Cardiac fibroblast (primary cell): Measurements from ENCODE around the gene RAP1GAP2.
"Not testable (repeated sequence)": the region's sequence is repeated elsewhere in the genome, so short reads cannot be mapped to it uniquely, and the experiment has no call there.

Experiments
- DNase-seq, 2 donors: peaks; one replicate each; pipeline versions ENCODE4 v3.0.0 to v3.0.0-alpha.2; 2010; ENCODE audit warnings: low read depth in 2 of 2
- H3K4me3 ChIP-seq, 2 donors: replicated peaks in 1 of 2; 1 replicate in 1 of 2; 2 replicates in 1 of 2; pipeline ENCODE4 v1.5.1; 2011; ENCODE audit warnings: low read depth in 2 of 2, low read length in 2 of 2, mild to moderate bottlenecking in 2 of 2, moderate library complexity in 1 of 2
- CTCF ChIP-seq: IDR thresholded peaks from one replicate; pipeline ENCODE4 v1.5.1; 2011; ENCODE audit warnings: low read depth, mild to moderate bottlenecking, low read length, inconsistent platforms

Gene RAP1GAP2

DNA sequence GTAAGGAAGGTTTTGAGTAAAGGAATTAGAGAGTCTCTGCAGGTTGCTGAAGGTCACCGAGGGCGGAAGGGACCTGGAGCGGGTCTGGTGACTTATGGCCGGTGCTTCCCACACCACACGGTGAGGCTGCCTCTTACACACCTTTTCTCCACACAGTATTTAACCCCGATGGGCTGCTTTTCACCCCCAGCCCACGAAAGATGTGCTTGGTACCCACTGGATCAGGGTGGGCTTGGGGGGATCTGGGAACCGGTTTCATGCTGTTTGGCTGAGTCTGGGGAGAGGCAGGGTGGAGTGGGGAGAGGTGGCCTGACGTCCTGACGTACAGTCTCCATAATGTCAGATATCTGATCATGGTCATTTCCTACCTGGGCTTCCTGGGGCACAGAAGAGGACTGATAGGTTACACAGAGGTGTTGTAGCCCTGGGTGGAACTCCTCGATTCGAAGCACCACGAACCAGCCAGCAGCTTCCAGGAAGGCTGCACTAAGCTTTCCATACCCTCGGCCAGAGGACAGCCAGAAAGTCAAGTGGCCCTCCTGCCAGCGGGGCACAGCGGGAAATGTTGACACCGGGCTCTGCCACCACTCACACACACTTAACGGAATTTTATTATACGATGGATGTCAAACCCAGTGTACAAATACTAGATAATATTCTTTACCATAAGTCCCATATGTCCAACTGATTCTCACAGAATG is 233.1 kb downstream of the RAP1GAP2 start:
- no peak for TF ChIP-seq CTCF
- no peak overlapping the region for H3K4me3 ChIP-seq
- DNase-seq: no peak

DNA sequence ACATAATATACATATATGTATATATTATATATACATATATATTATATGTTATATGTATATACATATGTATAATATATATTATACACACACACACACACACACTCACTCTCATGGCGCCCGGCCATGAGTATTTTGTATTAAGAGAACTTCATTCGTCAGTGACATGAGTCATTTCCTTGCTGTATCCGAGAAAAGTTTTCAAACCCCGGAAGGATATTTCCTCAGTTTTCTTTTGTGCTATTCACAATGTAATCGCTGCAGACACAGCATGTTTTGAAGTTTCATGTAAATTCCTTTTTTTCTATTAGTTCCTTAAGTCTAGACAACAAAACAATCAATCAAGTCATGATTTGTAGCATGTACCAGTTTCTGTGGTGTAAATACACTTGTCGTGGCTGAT is 233.9 kb downstream of the RAP1GAP2 start:
- TF ChIP-seq CTCF: no peak
- peak; percentile 92 for DNase-seq
- no peak overlapping the region for H3K4me3 ChIP-seq

DNA sequence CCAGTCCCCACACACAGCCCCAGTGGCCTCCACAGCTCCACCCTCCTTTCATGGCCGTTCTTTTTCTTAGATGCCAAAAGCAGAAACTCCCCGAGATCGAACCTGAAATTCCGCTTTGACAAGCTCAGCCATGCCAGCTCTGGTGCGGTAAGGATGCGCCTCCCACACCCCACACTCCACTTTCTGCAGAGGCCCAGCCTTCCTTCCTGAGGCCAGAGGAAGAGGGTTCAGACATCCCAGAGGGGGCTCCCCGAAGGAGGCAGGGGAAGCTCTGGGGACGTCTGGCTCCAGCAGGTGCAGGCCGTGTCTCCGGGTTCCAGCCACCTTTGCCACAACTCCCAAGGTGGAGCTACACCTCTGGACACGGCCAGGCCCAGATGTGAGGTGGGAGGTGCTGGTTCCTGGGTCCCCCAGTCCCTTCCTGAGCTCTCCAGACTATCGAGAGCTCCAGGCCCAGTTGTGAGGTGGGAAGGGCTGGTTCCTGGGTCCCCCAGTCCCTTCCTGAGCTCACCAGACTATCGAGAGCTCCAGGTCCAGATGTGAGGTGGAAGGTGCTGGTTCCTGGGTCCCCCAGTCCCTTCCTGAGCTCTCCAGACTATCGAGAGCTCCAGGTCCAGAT is 234.7 kb downstream of the RAP1GAP2 start:
- not testable (repeated sequence) for DNase-seq, H3K4me3 ChIP-seq

GRCh38 chr17:3032258-3033247 is 236.3 kb downstream of the RAP1GAP2 start:
- TF ChIP-seq CTCF: no peak
- H3K4me3 ChIP-seq: no peak overlapping the region
- no peak for DNase-seq

- H3K4me3 ChIP-seq: no peak overlapping the region
- no peak for TF ChIP-seq CTCF
- no peak for DNase-seq
Measured at GRCh38 chr17:3033248-3033640, 237.0 kb downstream of the RAP1GAP2 start.

GRCh38 chr17:3033741-3034577 is 237.7 kb downstream of the RAP1GAP2 start:
- DNase-seq: no peak
- no peak overlapping the region for H3K4me3 ChIP-seq
- TF ChIP-seq CTCF: no peak
